Stimulated activated CD8-positive, alpha-beta memory T cell treated with anti-CD3 and anti-CD28 coated beads, Interleukin-15, amount 100 ng/mL, for 48 hours (primary cell): ENCODE measurements around the gene RALGDS.

Source experiments
- DNase-seq, 2 donors: peaks; one replicate each; pipeline ENCODE4 v3.0.0-alpha.2; 2020; ENCODE audit warnings: low read depth in 2 of 2

RALGDS gene

DNA sequence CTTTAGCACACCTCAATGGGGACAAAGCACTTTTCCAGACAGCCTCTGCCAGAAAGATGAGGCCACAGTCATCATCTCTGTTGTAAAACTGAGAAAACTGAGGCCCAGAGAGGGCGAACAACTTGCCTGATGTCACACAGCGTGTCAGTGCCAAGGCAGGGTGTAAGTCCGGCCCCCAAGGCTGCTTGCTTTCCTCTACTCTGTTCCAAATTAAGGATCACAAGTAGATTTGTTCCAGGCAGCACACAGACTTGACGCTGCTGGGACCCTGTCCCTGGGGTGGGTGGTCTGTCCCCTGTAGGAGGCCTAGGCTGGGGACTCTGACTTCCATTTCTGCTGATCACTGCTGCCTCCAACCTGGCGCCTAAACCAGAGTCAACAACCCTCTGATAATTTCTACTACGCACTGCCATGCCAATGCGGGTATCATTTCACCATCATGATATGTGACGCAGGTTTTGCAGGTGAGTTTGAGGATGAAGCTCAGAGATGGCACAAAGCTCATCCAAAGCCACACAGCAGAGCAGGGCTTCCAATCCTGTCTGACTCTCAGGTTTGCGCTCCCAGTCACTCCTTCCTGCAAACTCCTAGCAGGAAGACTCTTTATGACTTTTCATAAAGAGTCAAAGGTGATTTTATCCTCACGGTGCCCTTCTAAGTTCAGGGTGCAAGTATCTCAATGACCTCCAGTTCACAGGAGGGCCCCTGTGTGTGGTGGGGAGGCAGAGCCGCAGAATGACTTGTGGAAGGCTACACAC, 13.5 kb upstream of the RALGDS start:
- no peak for DNase-seq

DNA sequence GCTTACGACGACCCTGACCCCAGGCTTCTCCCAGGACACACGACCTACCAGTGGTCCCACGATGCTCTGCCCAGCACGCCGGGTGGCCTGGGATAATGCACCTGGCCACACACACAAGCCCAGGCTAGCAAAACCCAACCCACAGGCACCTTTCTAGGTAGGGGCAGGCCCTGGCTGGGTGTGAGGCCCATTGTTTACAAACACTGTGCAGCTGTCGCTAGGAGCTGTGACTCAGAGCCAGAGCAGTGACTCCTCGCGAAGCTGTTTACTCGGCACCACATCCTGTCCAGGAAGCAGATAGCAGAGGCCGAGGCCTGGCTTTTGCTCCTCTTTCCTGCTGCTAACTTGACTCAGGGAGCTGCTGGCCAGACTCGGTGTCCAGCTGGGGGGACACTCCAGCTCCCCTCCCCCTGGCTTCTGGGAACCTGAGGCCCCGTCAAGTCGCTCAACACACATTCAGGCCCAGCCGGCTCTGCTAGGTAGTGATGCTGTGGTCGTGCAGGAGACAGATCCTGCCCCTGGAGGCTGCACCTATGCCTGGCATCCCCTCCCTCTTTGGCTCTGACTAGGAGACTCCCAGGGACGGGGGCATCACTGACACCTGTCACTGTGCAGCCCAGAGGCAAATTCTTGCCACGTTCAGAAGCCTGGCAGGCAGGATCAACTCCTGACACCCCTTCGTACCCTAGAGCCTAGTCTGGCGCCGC, 12.8 kb upstream of the RALGDS start:
- DNase-seq: peak; percentile 82 to 84

DNA sequence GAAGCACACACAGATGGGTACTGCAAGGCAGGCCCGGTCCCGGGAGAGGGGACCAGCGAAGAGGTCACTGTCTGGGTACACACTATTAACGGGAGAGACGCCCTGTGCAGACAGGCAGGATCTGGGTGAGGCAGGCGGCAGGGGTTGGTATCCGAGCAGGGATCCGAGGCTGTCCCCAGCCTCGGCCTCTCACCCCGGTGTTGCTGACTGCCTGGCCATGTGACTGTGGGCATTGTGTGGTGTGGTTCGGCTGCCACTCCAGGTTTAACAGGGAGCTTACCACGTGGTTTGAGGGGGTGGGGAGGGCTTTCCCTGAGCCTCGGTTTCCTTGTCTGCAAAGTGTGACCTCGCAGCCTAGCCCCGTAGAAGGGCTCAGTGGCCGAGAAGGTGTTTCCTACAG, 11.1 kb upstream of the RALGDS start:
- no peak for DNase-seq

- no peak for DNase-seq
These were observed 10.5 kb upstream of the RALGDS start for GRCh38 chr9:133131506-133131905.

DNA sequence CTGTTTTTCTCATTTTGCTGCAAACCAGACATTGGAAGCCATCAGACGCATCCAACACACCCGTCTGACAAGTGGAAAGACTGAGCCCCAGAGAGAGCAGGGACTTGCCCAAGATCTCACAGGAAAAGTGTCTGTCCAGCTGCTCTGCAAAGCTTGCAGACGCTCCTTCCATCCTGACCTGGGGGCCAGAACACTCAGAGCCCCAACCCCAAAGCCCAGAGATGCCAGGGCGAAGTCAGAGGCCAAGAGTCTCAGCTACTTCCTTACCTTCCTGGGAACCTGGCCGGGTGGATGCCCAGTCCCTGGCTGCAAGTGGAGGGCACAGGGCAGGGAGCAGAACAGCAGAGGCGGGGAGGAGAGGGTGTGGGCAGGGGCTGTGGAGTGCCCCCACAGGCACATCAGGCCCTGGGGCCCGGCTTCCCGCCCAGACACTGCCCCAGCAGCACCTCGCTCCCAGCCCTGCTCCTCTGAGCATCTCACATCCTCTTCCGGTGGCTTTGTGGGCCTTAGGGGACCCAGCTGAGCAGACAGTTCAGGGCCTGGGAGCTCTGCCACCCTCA, 9.7 kb upstream of the RALGDS start:
- DNase-seq: no peak

GRCh38 chr9:133129001-133129795, 8.2 kb upstream of the RALGDS start:
- no peak for DNase-seq

DNA sequence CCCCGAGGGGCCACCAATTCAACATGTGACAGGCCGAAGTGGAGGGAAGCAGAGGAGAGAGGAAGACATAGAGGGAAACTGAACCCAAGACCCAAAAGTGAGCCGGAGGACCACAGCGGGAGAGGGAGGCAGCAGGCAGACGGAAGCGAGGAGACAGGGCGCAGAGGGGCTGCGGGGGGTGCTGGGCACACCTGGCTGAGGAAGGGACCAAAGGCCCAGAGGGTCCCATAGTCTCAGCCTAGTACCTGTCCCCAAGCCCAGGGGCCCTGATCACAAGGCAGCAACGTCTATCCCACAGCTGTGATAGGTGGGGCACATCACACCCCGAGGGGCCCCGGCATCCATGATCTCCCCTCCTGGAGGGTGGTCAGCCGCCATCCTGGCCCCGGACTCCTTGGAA, 7.1 kb upstream of the RALGDS start:
- DNase-seq: no peak

DNA sequence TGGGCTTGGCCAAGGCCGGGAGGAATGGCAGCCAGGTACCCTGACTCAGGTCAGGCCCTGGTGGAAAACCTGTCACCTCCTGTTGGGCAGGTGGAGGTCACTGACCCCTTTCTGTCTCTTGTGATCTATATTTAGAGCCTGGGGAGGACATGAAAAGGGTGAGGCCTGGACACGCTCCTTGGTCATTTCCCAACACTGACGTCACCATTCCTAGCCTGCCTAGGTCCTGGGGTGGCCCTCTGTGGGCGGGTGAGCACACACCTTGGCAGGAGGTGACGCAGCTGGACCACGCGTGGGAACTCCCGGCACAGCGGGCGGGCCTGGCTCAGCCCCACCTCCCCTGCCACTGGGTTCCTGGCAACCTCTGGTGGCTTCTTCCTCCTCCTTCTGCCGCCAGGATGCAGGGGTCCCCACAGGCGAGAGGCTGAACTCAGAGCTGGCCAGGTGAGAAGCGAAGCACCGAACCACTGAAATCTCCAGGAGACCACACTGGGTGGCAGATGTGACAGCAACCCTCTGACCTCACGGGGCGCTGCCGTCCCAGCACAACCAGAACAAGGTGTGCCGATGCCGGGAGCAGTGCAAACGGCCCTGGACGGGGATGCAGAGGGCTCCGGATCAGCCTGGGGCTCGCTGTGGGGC, 6.4 kb upstream of the RALGDS start:
- no peak for DNase-seq

DNA sequence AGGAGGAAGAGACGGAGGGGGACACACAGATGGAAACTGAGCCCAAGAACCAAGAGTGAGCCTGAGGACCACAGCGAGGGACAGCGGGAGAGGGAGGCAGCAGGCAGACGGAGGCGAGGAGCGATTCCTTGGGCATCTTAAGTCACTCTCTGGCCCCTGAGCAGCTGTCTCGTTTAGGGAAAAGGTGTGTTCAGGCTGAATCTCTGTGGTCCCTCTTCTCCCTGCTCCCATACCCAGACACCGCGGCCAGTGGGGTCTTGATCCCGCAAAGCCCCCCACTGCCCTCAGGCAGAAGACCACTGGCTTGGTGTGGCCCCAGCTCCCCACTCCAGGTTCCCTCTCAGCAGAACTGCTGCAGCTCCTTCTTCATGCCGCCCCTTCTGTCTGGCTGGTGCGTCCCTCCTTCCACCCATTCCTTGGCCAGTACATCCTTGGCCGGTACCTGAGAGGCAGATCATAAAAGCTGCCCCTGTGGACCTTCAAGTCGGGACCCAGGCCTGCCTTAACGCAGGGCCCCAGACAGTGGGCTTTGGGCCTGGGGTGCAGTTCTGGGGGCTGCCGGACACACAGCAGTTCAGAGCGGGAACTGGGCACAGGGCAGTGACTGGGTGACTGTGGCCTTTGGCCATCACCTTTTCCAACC, 5.8 kb upstream of the RALGDS start:
- no peak for DNase-seq

GRCh38 chr9:133125941-133126696, 5.1 kb upstream of the RALGDS start:
- DNase-seq: no peak

- DNase-seq: no peak
These were observed 3.9 kb upstream of the RALGDS start for GRCh38 chr9:133124907-133125275.

- no peak for DNase-seq
These were observed 3.3 kb upstream of the RALGDS start for GRCh38 chr9:133124123-133124906.

DNA sequence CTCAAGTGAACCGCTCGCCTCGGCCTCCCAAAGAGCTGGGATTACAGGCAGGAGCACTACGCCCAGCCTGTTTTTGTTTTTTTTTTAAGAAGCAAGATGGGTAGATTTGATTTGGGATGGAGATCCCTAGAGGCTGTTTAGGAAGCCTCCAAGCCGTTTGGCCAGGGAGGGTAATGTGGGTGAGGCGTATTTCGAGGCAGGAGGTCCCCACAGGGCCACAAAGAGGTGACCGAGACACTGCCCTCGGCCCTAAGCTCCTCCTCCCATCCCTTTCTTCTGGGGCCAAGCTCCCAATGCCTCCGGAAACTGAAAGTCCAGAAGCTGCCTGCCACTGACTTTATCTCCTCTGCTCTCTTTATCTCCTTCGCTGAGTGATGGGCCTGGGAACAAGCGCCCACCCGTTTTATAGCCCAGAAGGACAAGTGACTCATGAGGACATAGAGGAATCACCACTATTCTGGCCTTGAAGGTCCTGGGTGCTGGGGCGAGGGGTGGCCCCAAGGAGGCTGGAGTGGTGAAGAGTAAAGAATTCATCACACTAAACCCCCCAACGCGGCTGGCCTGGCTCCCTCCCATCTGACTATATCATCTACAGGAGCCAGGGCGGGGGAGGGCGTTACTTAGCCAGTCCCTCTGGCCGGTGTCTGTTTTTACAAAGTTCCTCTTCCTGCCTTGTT, 2.0 kb upstream of the RALGDS start:
- no peak for DNase-seq

GRCh38 chr9:133122605-133122934, 1.5 kb upstream of the RALGDS start:
- no peak for DNase-seq

DNA sequence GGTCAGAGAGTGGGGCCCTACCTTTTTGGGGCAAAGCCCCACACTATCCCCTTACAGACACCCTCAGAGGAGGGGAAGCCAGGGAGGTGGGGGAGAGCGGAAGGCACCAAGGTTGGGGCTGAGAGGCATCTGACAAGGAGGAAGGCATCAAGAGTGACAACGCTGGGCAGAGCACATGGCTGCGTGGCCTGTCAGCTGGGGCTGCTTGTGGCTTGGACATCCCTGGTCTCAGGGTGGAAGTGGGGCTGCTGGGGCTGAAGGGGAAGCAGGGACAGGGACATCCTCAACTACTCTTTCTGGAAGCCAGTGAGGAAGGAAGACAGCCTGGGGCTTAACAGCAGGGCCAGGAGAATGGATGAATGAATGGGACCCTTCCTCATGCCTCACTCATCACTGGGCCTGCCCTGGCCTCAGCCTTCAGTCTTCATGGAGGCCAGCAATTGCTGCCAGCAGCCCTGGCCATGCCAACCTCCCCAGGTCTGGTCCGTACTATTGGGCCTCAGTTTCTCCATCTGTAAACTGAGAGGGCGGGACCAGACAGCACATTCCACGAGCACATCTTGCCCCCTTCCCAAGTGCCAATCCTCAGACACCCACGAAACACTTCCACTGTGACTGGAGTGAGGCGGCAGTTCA, 993 bp upstream of the RALGDS start:
- no peak for DNase-seq

- no peak for DNase-seq
These were observed 391 bp downstream of the RALGDS start for GRCh38 chr9:133120501-133121197.

GRCh38 chr9:133119846-133120500, 1.1 kb downstream of the RALGDS start:
- DNase-seq: no peak
